ENCODE measurements around the gene HCN3.
"Not testable (repeated sequence)": the region's sequence is repeated elsewhere in the genome, so short reads cannot be mapped to it uniquely, and the experiment has no call there.

Gene HCN3

GRCh38 chr1:155322953-155323728 lies 45.9 kb downstream of the HCN3 start:
- Mint-ChIP-seq H3K27me3 (ENCODE audit: low read depth) (no peaks in the 10 kb centered on the region), H3K4me3 (peak overlapping the region; percentile 90), H3K27ac (no peak overlapping the region), H3K4me1 (ENCODE audit: low read depth) (peaks cover 27% of the 10 kb centered on the region), H3K36me3 (ENCODE audit: low read depth) (peaks cover 13% of the 10 kb centered on the region), H3K9me3 (no peaks in the 10 kb centered on the region)

- Mint-ChIP-seq H3K9me3 (no peaks in the 10 kb centered on the region), H3K27me3 (ENCODE audit: low read depth) (no peaks in the 10 kb centered on the region), H3K4me1 (ENCODE audit: low read depth) (peaks cover 27% of the 10 kb centered on the region), H3K27ac (peak overlapping the region; percentile 85), H3K36me3 (ENCODE audit: low read depth) (peaks cover 11% of the 10 kb centered on the region), H3K4me3 (peak overlapping the region; percentile 90)
Measured at GRCh38 chr1:155323729-155324036, 46.4 kb downstream of the HCN3 start.

- Mint-ChIP-seq H3K27me3 (ENCODE audit: low read depth) (no peaks in the 10 kb centered on the region), H3K4me1 (ENCODE audit: low read depth) (peaks cover 24% of the 10 kb centered on the region), H3K9me3 (no peaks in the 10 kb centered on the region), H3K36me3 (ENCODE audit: low read depth) (peaks cover 7% of the 10 kb centered on the region), H3K4me3 (peak overlapping the region; percentile 90), H3K27ac (peak overlapping the region; percentile 85)
Measured at GRCh38 chr1:155324037-155324716, 46.9 kb downstream of the HCN3 start.

- Mint-ChIP-seq H3K27ac (peak overlapping the region; percentile 18), H3K36me3 (ENCODE audit: low read depth) (peaks cover 4% of the 10 kb centered on the region), H3K27me3 (ENCODE audit: low read depth) (no peaks in the 10 kb centered on the region), H3K4me1 (ENCODE audit: low read depth) (peaks cover 20% of the 10 kb centered on the region), H3K9me3 (no peaks in the 10 kb centered on the region), H3K4me3 (peak overlapping the region; percentile 90)
Measured at GRCh38 chr1:155324717-155325602, 47.7 kb downstream of the HCN3 start.

- Mint-ChIP-seq H3K27me3 (ENCODE audit: low read depth) (no peaks in the 10 kb centered on the region), H3K27ac (peak overlapping the region; percentile 5), H3K4me1 (ENCODE audit: low read depth) (peaks cover 14% of the 10 kb centered on the region), H3K4me3 (peak overlapping the region; percentile 61), H3K36me3 (ENCODE audit: low read depth) (peaks cover 1% of the 10 kb centered on the region), H3K9me3 (no peaks in the 10 kb centered on the region)
Measured at GRCh38 chr1:155325603-155325893, 48.3 kb downstream of the HCN3 start.

- peaks cover 6% of the 10 kb centered on the region for H3K36me3 Mint-ChIP-seq (ENCODE audit: low read depth)
- H3K4me3 Mint-ChIP-seq: peak overlapping the region; percentile 61
- H3K27me3 Mint-ChIP-seq (ENCODE audit: low read depth): no peaks in the 10 kb centered on the region
- H3K9me3 Mint-ChIP-seq: no peaks in the 10 kb centered on the region
- peak overlapping the region; percentile 5 for H3K27ac Mint-ChIP-seq
- H3K4me1 Mint-ChIP-seq (ENCODE audit: low read depth): peaks cover 9% of the 10 kb centered on the region
Measured at GRCh38 chr1:155326020-155326526, 48.8 kb downstream of the HCN3 start.

GRCh38 chr1:155326631-155327037 lies 49.4 kb downstream of the HCN3 start:
- H3K4me1 Mint-ChIP-seq (ENCODE audit: low read depth): peaks cover 7% of the 10 kb centered on the region

GRCh38 chr1:155327981-155328380 lies 50.7 kb downstream of the HCN3 start:
- Mint-ChIP-seq H3K4me1 (ENCODE audit: low read depth) (peaks cover 7% of the 10 kb centered on the region), H3K27me3 (ENCODE audit: low read depth) (no peaks in the 10 kb centered on the region), H3K4me3 (no peak overlapping the region), H3K27ac (no peak overlapping the region), H3K9me3 (no peaks in the 10 kb centered on the region), H3K36me3 (ENCODE audit: low read depth) (peaks cover 8% of the 10 kb centered on the region)

More at GRCh38 chr1:155326631-155327037, 49.4 kb downstream of the HCN3 start:
- Mint-ChIP-seq H3K9me3 (no peaks in the 10 kb centered on the region), H3K27ac (no peak overlapping the region), H3K36me3 (ENCODE audit: low read depth) (peaks cover 8% of the 10 kb centered on the region), H3K4me3 (no peak overlapping the region), H3K27me3 (ENCODE audit: low read depth) (no peaks in the 10 kb centered on the region)

GRCh38 chr1:155328856-155329255 lies 51.6 kb downstream of the HCN3 start:
- H3K4me3 Mint-ChIP-seq; H3K27ac Mint-ChIP-seq; H3K27me3 Mint-ChIP-seq (ENCODE audit: low read depth); H3K9me3 Mint-ChIP-seq; H3K4me1 Mint-ChIP-seq (ENCODE audit: low read depth): not testable (repeated sequence)
- peaks cover 12% of the 10 kb centered on the region for H3K36me3 Mint-ChIP-seq (ENCODE audit: low read depth)

- H3K9me3 Mint-ChIP-seq: no peaks in the 10 kb centered on the region
- no peaks in the 10 kb centered on the region for H3K27me3 Mint-ChIP-seq (ENCODE audit: low read depth)
- H3K4me1 Mint-ChIP-seq (ENCODE audit: low read depth): peaks cover 9% of the 10 kb centered on the region
- H3K4me3 Mint-ChIP-seq: no peak overlapping the region
- no peak overlapping the region for H3K27ac Mint-ChIP-seq
- H3K36me3 Mint-ChIP-seq (ENCODE audit: low read depth): peaks cover 16% of the 10 kb centered on the region
Measured at GRCh38 chr1:155329980-155330598, 52.8 kb downstream of the HCN3 start.

GRCh38 chr1:155334962-155335361 lies 57.7 kb downstream of the HCN3 start:
- Mint-ChIP-seq H3K4me1 (ENCODE audit: low read depth) (peaks cover 2% of the 10 kb centered on the region), H3K36me3 (ENCODE audit: low read depth) (peaks cover 47% of the 10 kb centered on the region), H3K4me3 (no peak overlapping the region), H3K27me3 (ENCODE audit: low read depth) (no peaks in the 10 kb centered on the region), H3K27ac (no peak overlapping the region), H3K9me3 (no peaks in the 10 kb centered on the region)
